GM19239 (cell line): ENCODE results near the gene RPA3.

Experiments
- DNase-seq: peaks from one replicate; pipeline ENCODE4 v3.0.0; 2011; ENCODE audit warnings: low spot score; ENCODE audit not compliant: insufficient read length
- FAIRE-seq: peaks from 2 replicates; lab custom pipeline; 2011; peaks lifted over from hg19 to GRCh38; lab: Jason Lieb, UNC

RPA3 gene

GRCh38 chr7:7617550-7617949 lies 100.9 kb downstream of the RPA3 start:
- peak; percentile 56 for FAIRE-seq

GRCh38 chr7:7614018-7614741 lies 104.2 kb downstream of the RPA3 start:
- FAIRE-seq (no peak), DNase-seq (no peak)

More at GRCh38 chr7:7617550-7617949, 100.9 kb downstream of the RPA3 start:
- DNase-seq: no peak

- DNase-seq (no peak), FAIRE-seq (no peak)
These were observed 105.2 kb downstream of the RPA3 start for GRCh38 chr7:7613210-7613609.

- DNase-seq: no peak
- FAIRE-seq: no peak
These were observed 105.9 kb downstream of the RPA3 start for GRCh38 chr7:7612519-7612918.

- FAIRE-seq: no peak
These were observed 109.1 kb downstream of the RPA3 start for GRCh38 chr7:7609330-7609729.

GRCh38 chr7:7607010-7607409 lies 111.4 kb downstream of the RPA3 start:
- DNase-seq (no peak), FAIRE-seq (no peak)

More at GRCh38 chr7:7609330-7609729, 109.1 kb downstream of the RPA3 start:
- DNase-seq: no peak

GRCh38 chr7:7596176-7596575 lies 122.2 kb downstream of the RPA3 start:
- no peak for DNase-seq
- FAIRE-seq: no peak

- FAIRE-seq (peak; percentile 65), DNase-seq (no peak)
These were observed 123.0 kb downstream of the RPA3 start for GRCh38 chr7:7595451-7595850.
